GM12878 (cell line): ENCODE measurements around the gene TMUB2. TPM values are rescaled to one million over a fixed set of nuclear protein-coding genes. Genes with fewer than 3 reads are reported as not detected.

Experiments
- ATAC-seq: fragments of 200-7000 bp; cut with Tn5 transposase; 3 replicates; pipeline ENCODE4 v1.9.1; 2020; ENCODE audit warnings: mild to moderate bottlenecking, moderate library complexity
- BruUV-seq: library from RNA; stranded (reverse); fragments of 400-500 nt; replicated peaks from 2 replicates; lab custom pipeline; 2021; lab: Mats Ljungman, UMichigan
- CTCF ChIA-PET: fragments of 300-600 bp; sonication (Branson Sonifier 250); formaldehyde crosslinking; extraction: SDS; loops from one replicate; lab custom pipeline; 2021; ENCODE audit warnings: inconsistent platforms; lab: Yijun Ruan, JAX
- POLR2A ChIA-PET: fragments of 350-600 bp; formaldehyde crosslinking; extraction: SDS; loops from one replicate; lab custom pipeline; 2021; ENCODE audit warnings: inconsistent platforms; lab: Charles Lee
- RAD21 ChIA-PET: fragments of 300-600 bp; sonication (Branson Sonifier 250); formaldehyde crosslinking; loops from one replicate; lab custom pipeline; 2023; ENCODE audit warnings: antibody characterized with exemption; ENCODE audit not compliant: unreplicated experiment; lab: Charles Lee
- SMC1A ChIA-PET: fragments of 300-600 bp; sonication (Branson Sonifier 250); formaldehyde crosslinking; loops from one replicate; lab custom pipeline; 2023; ENCODE audit not compliant: unreplicated experiment, uncharacterized antibody; lab: Charles Lee
- DNase-seq: peaks from one replicate; pipeline ENCODE4 v3.0.0-alpha.2; 2011; ENCODE audit warnings: low read depth, low spot score
- FAIRE-seq: peaks from 3 replicates; lab custom pipeline; 2011; peaks lifted over from hg19 to GRCh38; lab: Jason Lieb, UNC
- H2AFZ ChIP-seq: 2 replicates; pipeline ENCODE4 v1.6.0; 2011; ENCODE audit warnings: low read depth, low read length, control low read depth; ENCODE audit not compliant: control insufficient read depth
- H3K27ac ChIP-seq: 2 replicates; pipeline ENCODE4 v1.5.1; 2011; ENCODE audit warnings: control low read depth; ENCODE audit not compliant: control insufficient read depth, insufficient read depth
- H3K27me3 ChIP-seq, 2 experiments: replicated peaks in 1 of 2; 2 replicates each; pipeline versions ENCODE4 v1.6.0 to v1.6.1; 2011; ENCODE audit warnings: low read length in 1 of 2; ENCODE audit not compliant: control insufficient read depth in 2 of 2, insufficient read depth in 2 of 2
- H3K36me3 ChIP-seq, 2 experiments: 2 replicates each; pipeline ENCODE4 v1.5.1; 2011; ENCODE audit warnings: low read length in 1 of 2; ENCODE audit not compliant: control insufficient read depth in 2 of 2, insufficient read depth in 2 of 2
- H3K4me1 ChIP-seq: 2 replicates; pipeline ENCODE4 v1.6.1; 2011; ENCODE audit warnings: mild to moderate bottlenecking, low read length, moderate library complexity, mixed read lengths; ENCODE audit not compliant: control insufficient read depth, insufficient read depth
- H3K4me2 ChIP-seq: 2 replicates; pipeline ENCODE4 v1.6.0; 2011; ENCODE audit warnings: control low read depth; ENCODE audit not compliant: control insufficient read depth, insufficient read depth
- H3K4me3 ChIP-seq: fragments of 200-600 bp; sonication (generic); 2 replicates; pipeline ENCODE4 v1.5.1; 2016
- H3K79me2 ChIP-seq: 2 replicates; pipeline ENCODE4 v1.6.0; 2011; ENCODE audit warnings: low read length; ENCODE audit not compliant: control insufficient read depth, insufficient read depth
- H3K9ac ChIP-seq: 2 replicates; pipeline ENCODE4 v1.8.0; 2011; ENCODE audit warnings: low read length, control low read depth, mixed read lengths; ENCODE audit not compliant: control insufficient read depth, insufficient read depth
- H3K9me3 ChIP-seq: replicated peaks from 3 replicates; pipeline ENCODE4 v1.5.1; 2011; ENCODE audit warnings: mild to moderate bottlenecking, low read length; ENCODE audit not compliant: control insufficient read depth, insufficient read depth
- H4K20me1 ChIP-seq: 2 replicates; pipeline ENCODE4 v1.6.0; 2011; ENCODE audit not compliant: control insufficient read depth, insufficient read depth
- CBX5 ChIP-seq: sonication (generic); IDR thresholded peaks from 2 replicates; pipeline ENCODE4 v1.6.1; 2016; ENCODE audit warnings: low read depth, moderate library complexity, mild to moderate bottlenecking, inconsistent platforms
- ELK1 ChIP-seq: IDR thresholded peaks from 2 replicates; pipeline ENCODE4 v1.6.1; 2012; ENCODE audit warnings: low read depth, low read length, improper control_type of control experiment
- EZH2 ChIP-seq: IDR thresholded peaks from 2 replicates; pipeline ENCODE4 v1.6.1; 2012; ENCODE audit warnings: low read depth, mild to moderate bottlenecking, control low read depth, inconsistent platforms, low read length, borderline replicate concordance; ENCODE audit not compliant: control insufficient read depth
- IRF5 ChIP-seq: fragments of 450-650 bp; IDR thresholded peaks from 2 replicates; pipeline ENCODE4 v1.6.1; 2017; ENCODE audit warnings: borderline replicate concordance
- JUND ChIP-seq: IDR thresholded peaks from 2 replicates; pipeline ENCODE4 v1.6.1; 2012; ENCODE audit warnings: low read depth, mild to moderate bottlenecking, low read length, improper control_type of control experiment, moderate library complexity
- NBN ChIP-seq: fragments of 450-650 bp; IDR thresholded peaks from 2 replicates; pipeline ENCODE4 v1.6.1; 2016
- NFXL1 ChIP-seq: fragments of 450-650 bp; IDR thresholded peaks from 2 replicates; pipeline ENCODE4 v1.6.1; 2017; ENCODE audit warnings: antibody characterized with exemption, mild to moderate bottlenecking, borderline replicate concordance
- NFYA ChIP-seq: IDR thresholded peaks from 2 replicates; pipeline ENCODE4 v1.6.1; 2011; ENCODE audit warnings: low read depth, mild to moderate bottlenecking, low read length, improper control_type of control experiment, borderline replicate concordance
- RAD21 ChIP-seq: IDR thresholded peaks from 2 replicates; pipeline ENCODE4 v1.6.1; 2011; ENCODE audit warnings: mild to moderate bottlenecking, low read depth, low read length, moderate library complexity; ENCODE audit not compliant: insufficient read depth
- RB1 ChIP-seq: fragments of 450-650 bp; formaldehyde crosslinking; IDR thresholded peaks from 2 replicates; pipeline ENCODE4 v1.6.1; 2017; ENCODE audit warnings: mild to moderate bottlenecking, borderline replicate concordance
- SKIL ChIP-seq: fragments of 450-650 bp; IDR thresholded peaks from 2 replicates; pipeline ENCODE4 v1.6.1; 2017; ENCODE audit warnings: mild to moderate bottlenecking, low read depth, inconsistent platforms; ENCODE audit not compliant: poor library complexity, severe bottlenecking
- STAT1 ChIP-seq: fragments of 450-650 bp; conservative IDR thresholded peaks from 2 replicates; pipeline ENCODE4 v1.6.1; 2014; ENCODE audit warnings: antibody characterized with exemption, mild to moderate bottlenecking
- TCF3 ChIP-seq: IDR thresholded peaks from 2 replicates; pipeline ENCODE4 v1.6.1; 2012; ENCODE audit warnings: low read depth, mild to moderate bottlenecking, low read length, borderline replicate concordance; ENCODE audit not compliant: insufficient read depth
- YY1 ChIP-seq: IDR thresholded peaks from 2 replicates; pipeline ENCODE4 v1.6.1; 2011; ENCODE audit warnings: low read depth, mild to moderate bottlenecking, low read length
- ZNF217 ChIP-seq: fragments of 450-650 bp; IDR thresholded peaks from 2 replicates; pipeline ENCODE4 v1.6.1; 2017; ENCODE audit warnings: antibody characterized with exemption, mild to moderate bottlenecking
- WGBS: methylation state at CpG from one replicate; pipeline ENCODE4 v1.1.6; 2016; ENCODE audit warnings: low lambda C conversion rate; ENCODE audit not compliant: insufficient replicate concordance, insufficient coverage; ENCODE audit errors: missing lambda C conversion rate; 5-methylcytosine and 5-hydroxymethylcytosine counted together
- in situ Hi-C: fragments of 300-500 bp; cut with MboI; formaldehyde crosslinking; loops from 9 replicates; pipeline ENCODE4 v1.14.3; 2018; ENCODE audit warnings: mixed read lengths
- intact Hi-C: fragments of 100-400 bp; cut with micrococcal nuclease; formaldehyde crosslinking; loops from one replicate; pipeline ENCODE4 v1.14.2; 2022; ENCODE audit not compliant: unreplicated experiment
- polyA plus RNA-seq, 11 experiments: library from polyadenylated mRNA; depleted of rRNA in 4 of 11; unstranded in 6 of 11; stranded (reverse) in 5 of 11; fragments of >200 nt; fragmentation: Nextera tagmentation in 4 of 11; fragmentation: Illumina TruSeq in 1 of 11; extraction: Ambion mirVana in 4 of 11; extraction: Trizol in 1 of 11; gene quantifications; 1 replicate in 1 of 11; 2 replicates in 10 of 11; pipeline versions ENCODE4 v1.2.1 to v1.2.3, GENCODE V29; 2011 to 2016; ENCODE audit warnings: inconsistent platforms in 2 of 11, missing spikeins in 2 of 11, low read depth in 1 of 11
- total RNA-seq, 4 experiments: library from RNA; depleted of rRNA in 3 of 4; stranded (reverse); fragments of >200 nt in 3 of 4; fragmentation: Illumina TruSeq in 1 of 4; extraction: Trizol in 1 of 4; gene quantifications; 2 replicates each; pipeline versions ENCODE4 v1.2.1 to v1.2.3, GENCODE V29; 2013 to 2021

The TMUB2 gene
- total and polyA plus RNA-seq, 10 of the 15 experiments (the other 5 are each of a cell fraction or from before 2014, with no cell fraction given) = 4.3 to 34.0 (median 20.0) TPM

- H3K9me3 ChIP-seq = no peaks in the 10 kb centered on the region
- SMC1A ChIA-PET = interaction anchor here (0.8 to 1.9 kb wide), 8 partner anchors 9 to 124 kb away, joined by 3 to 8 read pairs (median 4); partner anchors contain the start of gene GRN
- H3K27ac ChIP-seq = peak overlapping the region; percentile 89
- FAIRE-seq (no peak), DNase-seq (no peak), ATAC-seq (peak; percentile 55)
- RAD21 ChIA-PET = interaction anchor here (0.6 to 2.8 kb wide), 17 partner anchors 10 to 126 kb away, joined by 3 to 16 read pairs (median 4); partner anchors contain the start of genes GRN, SLC25A39 and TMUB2
- CTCF ChIA-PET = interaction anchor here (0.9 to 2.9 kb wide), 15 partner anchors 9 to 178 kb away, joined by 3 to 19 read pairs (median 6); partner anchors contain the start of gene GRN
- no TSS peak for BruUV-seq
- H3K36me3 ChIP-seq = peaks cover under 1 to 2% of the 10 kb centered on the region in 2 experiments; a peak in 1 of 4 replicates
- no peaks in the 10 kb centered on the region for H3K27me3 ChIP-seq
- under 1% methylated on average over 32 of the region's 54 CpGs for WGBS
- peak overlapping the region; percentile 93 for H3K4me2 ChIP-seq
- H4K20me1 ChIP-seq = no peaks in the 10 kb centered on the region
- peaks cover 9% of the 10 kb centered on the region for H3K4me1 ChIP-seq
- peak overlapping the region; percentile 98 for H3K4me3 ChIP-seq
- H2AFZ ChIP-seq = peak overlapping the region; percentile 72
- intact Hi-C loops = loop anchor here (2.0 kb wide), 1 partner anchor 24 kb away; no protein-coding TSS in a partner anchor
- POLR2A ChIA-PET = interaction anchor here (0.6 to 2.1 kb wide), 16 partner anchors 11 to 149 kb away, joined by 3 to 26 read pairs (median 5); partner anchors contain the start of genes ATXN7L3, GRN, SLC25A39 and TMUB2
- peaks cover 56% of the 10 kb centered on the region for H3K79me2 ChIP-seq
- peak overlapping the region; percentile 88 for H3K9ac ChIP-seq
- in situ Hi-C loops = loop anchor here (25.0 kb wide), 1 partner anchor 291 kb away; the partner anchor contains the start of gene GPATCH8
- TF ChIP-seq JUND (no peak), ELK1 (no peak), ZNF217 (no peak), YY1 (peak; percentile 82), NFYA (no peak), EZH2 (no peak), TCF3 (no peak), RB1 (no peak), IRF5 (no peak), CBX5 (no peak), NFXL1 (no peak), SKIL (no peak), STAT1 (no peak), NBN (no peak), RAD21 (no peak)
Observed at GRCh38 chr17:44221084-44221861, 34.5 kb downstream of the TMUB2 start.
